A673 (cell line): ENCODE results near the gene SLC17A8. TPM values are rescaled to one million over a fixed set of nuclear protein-coding genes. Genes with fewer than 3 reads are reported as not detected.

Source experiments
- BruUV-seq: library from RNA; stranded (reverse); fragments of 400-500 nt; replicated peaks from 2 replicates; lab custom pipeline; 2021; lab: Mats Ljungman, UMichigan
- CTCF ChIA-PET: fragments of 300-600 bp; sonication (Branson Sonifier 250); formaldehyde crosslinking; loops from one replicate; lab custom pipeline; 2022; ENCODE audit warnings: antibody characterized with exemption; lab: Charles Lee
- POLR2A ChIA-PET: fragments of 300-600 bp; sonication (Branson Sonifier 250); formaldehyde crosslinking; loops from one replicate; lab custom pipeline; 2022; ENCODE audit warnings: antibody characterized with exemption; ENCODE audit not compliant: low non-redundant PET; lab: Charles Lee
- DNase-seq: peaks from one replicate; pipeline ENCODE4 v3.0.0-alpha.2; 2015; ENCODE audit warnings: low spot score
- H3K27ac ChIP-seq: fragments of 200-600 bp; sonication (generic); 2 replicates; pipeline ENCODE4 v1.5.1; 2016; ENCODE audit warnings: mixed run types, low read depth, mild to moderate bottlenecking, mixed read lengths, antibody characterized with exemption, low read length; ENCODE audit not compliant: poor library complexity, severe bottlenecking
- H3K27me3 ChIP-seq: fragments of 200-600 bp; sonication (generic); replicated peaks from 2 replicates; pipeline ENCODE4 v1.6.1; 2017; ENCODE audit warnings: mixed run types, low read depth, mild to moderate bottlenecking, mixed read lengths, antibody characterized with exemption, low read length; ENCODE audit not compliant: insufficient read depth, poor library complexity
- H3K36me3 ChIP-seq: fragments of 200-600 bp; sonication (generic); 2 replicates; pipeline ENCODE4 v1.6.1; 2016; ENCODE audit warnings: mixed run types, mild to moderate bottlenecking, mixed read lengths, antibody characterized with exemption, low read length; ENCODE audit not compliant: insufficient read depth, poor library complexity, severe bottlenecking
- H3K4me1 ChIP-seq: fragments of 200-600 bp; sonication (generic); 2 replicates; pipeline ENCODE4 v1.6.1; 2017; ENCODE audit warnings: mixed run types, mild to moderate bottlenecking, mixed read lengths, antibody characterized with exemption, low read length; ENCODE audit not compliant: insufficient read depth, poor library complexity, severe bottlenecking
- H3K4me3 ChIP-seq: fragments of 200-600 bp; sonication (generic); 2 replicates; pipeline ENCODE4 v1.5.1; 2016; ENCODE audit warnings: low read depth, mixed run types, mild to moderate bottlenecking, mixed read lengths, low read length; ENCODE audit not compliant: poor library complexity, severe bottlenecking
- H3K9me3 ChIP-seq: fragments of 200-600 bp; sonication (generic); 2 replicates; pipeline ENCODE4 v1.6.1; 2016; ENCODE audit warnings: mixed run types, low read depth, mild to moderate bottlenecking, mixed read lengths, antibody characterized with exemption, low read length; ENCODE audit not compliant: poor library complexity, severe bottlenecking
- CTCF ChIP-seq: fragments of 300-800, 200-600 bp; sonication (generic); conservative IDR thresholded peaks from 2 replicates; pipeline ENCODE4 v1.5.1; 2017; ENCODE audit warnings: low read depth, mild to moderate bottlenecking, antibody characterized with exemption, low read length, moderate library complexity, mixed read lengths
- EZH2 ChIP-seq: fragments of 200-600 bp; sonication (generic); IDR thresholded peaks from 2 replicates; pipeline ENCODE4 v1.6.1; 2017; ENCODE audit warnings: borderline replicate concordance, low read depth, mild to moderate bottlenecking, mixed read lengths, antibody characterized with exemption, low read length; ENCODE audit not compliant: poor library complexity, severe bottlenecking
- intact Hi-C: fragments of 100-400 bp; cut with micrococcal nuclease; formaldehyde crosslinking; loops from one replicate; pipeline ENCODE4 v1.10.0; 2022; ENCODE audit not compliant: unreplicated experiment
- total RNA-seq: library from RNA; stranded (reverse); gene quantifications from 2 replicates; pipeline ENCODE4 v1.2.3, GENCODE V29; 2021

SLC17A8 gene
- total RNA-seq, 1 experiment from 2014 or later = not detected

- Histone ChIP-seq H3K36me3 (no peaks in the 10 kb centered on the region), H3K9me3 (no peaks in the 10 kb centered on the region), H3K27me3 (no peaks in the 10 kb centered on the region), H3K27ac (no peak overlapping the region), H3K4me3 (no peak overlapping the region), H3K4me1 (no peaks in the 10 kb centered on the region)
- TF ChIP-seq CTCF (no peak), EZH2 (no peak)
- DNase-seq = no peak
- CTCF ChIA-PET = no interaction called here
- POLR2A ChIA-PET = no interaction called here
- intact Hi-C loops = no loop called here
- BruUV-seq = no TSS peak
Measured at GRCh38 chr12:100450735-100451134, 93.9 kb downstream of the SLC17A8 start.

GRCh38 chr12:100453951-100454350, 97.1 kb downstream of the SLC17A8 start:
- H3K36me3 ChIP-seq = no peaks in the 10 kb centered on the region
- POLR2A ChIA-PET = no interaction called here
- H3K4me3 ChIP-seq = no peak overlapping the region
- H3K27ac ChIP-seq = no peak overlapping the region
- no TSS peak for BruUV-seq
- TF ChIP-seq CTCF = no peak
- no peak for TF ChIP-seq EZH2
- no peaks in the 10 kb centered on the region for H3K4me1 ChIP-seq
- DNase-seq = no peak
- no peaks in the 10 kb centered on the region for H3K9me3 ChIP-seq
- CTCF ChIA-PET = no interaction called here
- H3K27me3 ChIP-seq = no peaks in the 10 kb centered on the region
- intact Hi-C loops = no loop called here

GRCh38 chr12:100455896-100456295, 99.0 kb downstream of the SLC17A8 start:
- Histone ChIP-seq H3K9me3 (no peaks in the 10 kb centered on the region), H3K36me3 (no peaks in the 10 kb centered on the region), H3K4me3 (no peak overlapping the region), H3K27me3 (no peaks in the 10 kb centered on the region), H3K27ac (no peak overlapping the region), H3K4me1 (no peaks in the 10 kb centered on the region)
- ChIA-PET CTCF (no interaction called here), POLR2A (no interaction called here)
- TF ChIP-seq CTCF (no peak), EZH2 (no peak)
- BruUV-seq = no TSS peak
- DNase-seq = no peak
- intact Hi-C loops = no loop called here
